PC-3 (cell line): ENCODE results near the gene THTPA. TPM values are rescaled to one million over a fixed set of nuclear protein-coding genes. Genes with fewer than 3 reads are reported as not detected.
A peak's percentile ranks its signal among the peaks of the same experiment; 100 is the strongest.

Experiments
- ATAC-seq: fragments of 200-7000 bp; cut with Tn5 transposase; 2 replicates; pipeline ENCODE4 v1.9.1; 2020; ENCODE audit warnings: mild to moderate bottlenecking, moderate library complexity
- BruUV-seq: library from RNA; stranded (reverse); fragments of 400-500 nt; replicated peaks from 2 replicates; lab custom pipeline; 2021; lab: Mats Ljungman, UMichigan
- CTCF ChIA-PET: fragments of 300-600 bp; sonication (Branson Sonifier 250); formaldehyde crosslinking; loops from one replicate; lab custom pipeline; 2022; ENCODE audit warnings: antibody characterized with exemption; lab: Charles Lee
- POLR2A ChIA-PET: fragments of 300-600 bp; sonication (Branson Sonifier 250); formaldehyde crosslinking; loops from one replicate; lab custom pipeline; 2022; ENCODE audit warnings: antibody characterized with exemption; ENCODE audit not compliant: unreplicated experiment; lab: Charles Lee
- DNase-seq: peaks from one replicate; pipeline ENCODE4 v3.0.0-alpha.2; 2015
- H2AFZ ChIP-seq: fragments of 300-600 bp; sonication (generic); 2 replicates; pipeline ENCODE4 v1.6.0; 2016; ENCODE audit warnings: antibody characterized with exemption, low read length
- H3F3A ChIP-seq: fragments of 300-600 bp; sonication (generic); one replicate; pipeline ENCODE4 v1.6.0; 2017; ENCODE audit warnings: antibody characterized with exemption, low read length, control low read depth, mild to moderate bottlenecking; ENCODE audit not compliant: unreplicated experiment
- H3K27ac ChIP-seq: fragments of 300-600 bp; sonication (generic); 2 replicates; pipeline ENCODE4 v1.5.1; 2016; ENCODE audit warnings: mild to moderate bottlenecking, low read length
- H3K27me3 ChIP-seq: fragments of 300-600 bp; sonication (generic); 2 replicates; pipeline ENCODE4 v1.6.1; 2016; ENCODE audit warnings: low read length, mixed read lengths
- H3K36me3 ChIP-seq: fragments of 300-600 bp; sonication (generic); 2 replicates; pipeline ENCODE4 v1.6.1; 2016; ENCODE audit warnings: low read depth, mixed run types, low read length, mixed read lengths
- H3K4me1 ChIP-seq: fragments of 300-600 bp; sonication (generic); 2 replicates; pipeline ENCODE4 v1.5.1; 2016; ENCODE audit warnings: low read length; ENCODE audit not compliant: insufficient read depth
- H3K4me2 ChIP-seq: fragments of 300-600 bp; sonication (generic); 2 replicates; pipeline ENCODE4 v1.6.0; 2016; ENCODE audit warnings: low read length
- H3K4me3 ChIP-seq: fragments of 300-600 bp; sonication (generic); 2 replicates; pipeline ENCODE4 v1.5.1; 2016; ENCODE audit warnings: mild to moderate bottlenecking, low read length, mixed read lengths
- H3K79me2 ChIP-seq: fragments of 300-600 bp; sonication (generic); 2 replicates; pipeline ENCODE4 v1.6.1; 2017; ENCODE audit warnings: low read length, mixed read lengths
- H3K9ac ChIP-seq: fragments of 300-600 bp; sonication (generic); 2 replicates; pipeline ENCODE4 v1.6.0; 2016; ENCODE audit warnings: mild to moderate bottlenecking, low read length
- H3K9me2 ChIP-seq: fragments of 300-600 bp; sonication (generic); replicated peaks from 2 replicates; pipeline ENCODE4 v1.6.1; 2016; ENCODE audit warnings: mixed run types, low read length, mixed read lengths
- H3K9me3 ChIP-seq: fragments of 300-600 bp; sonication (generic); 2 replicates; pipeline ENCODE4 v1.6.1; 2016; ENCODE audit warnings: low read length, mixed read lengths
- H4K20me1 ChIP-seq: fragments of 300-600 bp; sonication (generic); 2 replicates; pipeline ENCODE4 v1.6.1; 2016; ENCODE audit warnings: low read length, mixed read lengths
- EZH2 ChIP-seq: fragments of 300-600 bp; sonication (generic); IDR thresholded peaks from one replicate; pipeline ENCODE4 v1.6.1; 2017; ENCODE audit warnings: antibody characterized with exemption, mild to moderate bottlenecking, low read length; ENCODE audit not compliant: unreplicated experiment
- EZH2phosphoT487 ChIP-seq: fragments of 300-600 bp; sonication (generic); IDR thresholded peaks from 2 replicates; pipeline ENCODE4 v1.6.1; 2018; ENCODE audit warnings: mild to moderate bottlenecking, antibody characterized with exemption, low read length, borderline replicate concordance
- intact Hi-C: fragments of 100-400 bp; cut with micrococcal nuclease; formaldehyde crosslinking; loops from 2 replicates; pipeline ENCODE4 v1.9.0; 2023
- total RNA-seq: library from RNA; depleted of rRNA; stranded (reverse); fragments of >200 nt; gene quantifications from 2 replicates; pipeline ENCODE4 v1.2.3, GENCODE V29; 2014
- TF ChIP-seq, protein P1 (sequence below): fragments of 300-600 bp; sonication (generic); conservative IDR thresholded peaks from 2 replicates; pipeline ENCODE4 v1.5.1; 2017; ENCODE audit warnings: antibody characterized with exemption, low read depth, mild to moderate bottlenecking, low read length

THTPA gene
- total RNA-seq, 1 experiment from 2014 or later: 13.0 TPM

DNA sequence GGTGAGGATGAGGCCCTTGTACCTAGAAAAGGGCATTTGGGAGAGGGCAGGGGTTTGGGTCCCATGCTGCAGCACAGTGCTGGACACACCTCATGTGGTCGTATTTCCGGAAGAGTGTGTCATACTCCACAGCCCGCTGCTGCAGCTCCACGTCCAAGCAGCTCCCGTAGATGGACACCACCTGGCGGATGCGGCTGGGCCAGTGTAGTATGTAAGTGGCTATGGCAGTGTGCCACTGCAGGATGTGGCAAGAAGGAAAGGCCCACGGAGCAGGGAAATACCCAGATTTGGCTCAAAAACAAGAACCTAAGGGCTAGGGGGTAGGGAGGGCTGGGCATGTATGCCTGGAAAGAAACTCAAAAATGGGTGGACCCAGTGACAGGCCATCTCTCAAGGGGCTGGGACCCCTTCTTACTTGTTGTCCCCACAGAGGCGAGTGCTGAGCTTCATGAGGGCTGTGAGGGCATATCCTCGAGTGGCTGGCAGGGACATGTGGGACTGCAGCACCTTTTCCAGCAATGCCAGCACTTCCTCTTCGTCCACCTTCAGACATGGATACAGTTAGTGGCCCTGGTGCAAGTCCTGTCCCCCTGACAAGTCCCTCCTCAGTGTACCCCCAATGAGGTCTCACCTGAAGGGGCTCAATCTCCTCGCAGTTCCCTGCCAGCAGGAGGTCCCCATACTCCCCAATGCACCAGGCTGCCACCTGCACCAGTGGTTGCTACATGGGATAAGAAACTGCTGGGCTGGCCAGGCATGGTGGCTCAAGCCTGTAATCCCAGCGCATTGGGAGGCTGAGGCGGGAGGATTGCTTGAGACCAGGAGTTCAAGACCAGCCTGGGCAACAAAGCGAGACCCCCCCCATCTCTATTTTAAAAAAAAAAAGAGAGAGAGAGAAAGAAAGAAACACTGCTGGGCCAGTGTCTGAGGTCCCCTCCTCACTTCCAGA is 6.1 kb downstream of the THTPA start:
- 0 out of 2 replicates have a peak overlapping the region, but pooled peaks have one; percentile 7 for H2AFZ ChIP-seq
- no peaks in the 10 kb centered on the region for H3K9me2 ChIP-seq
- ChIA-PET POLR2A (no interaction called here), CTCF (interaction anchor here (0.6 to 0.8 kb wide), 2 partner anchors 18 to 84 kb away, joined by 4 to 6 read pairs; no protein-coding TSS in a partner anchor)
- H3K4me3 ChIP-seq: no peak overlapping the region
- no peaks in the 10 kb centered on the region for H3K9me3 ChIP-seq
- no peaks in the 10 kb centered on the region for H3K27me3 ChIP-seq
- no peak overlapping the region; the same call in 1 of the 2 replicates for H3K9ac ChIP-seq
- H4K20me1 ChIP-seq: no peaks in the 10 kb centered on the region
- peaks cover 30% of the 10 kb centered on the region for H3K4me1 ChIP-seq
- H3F3A ChIP-seq: no peaks in the 10 kb centered on the region
- BruUV-seq: no TSS peak
- intact Hi-C loops: loop anchor here (1.0 kb wide), 1 partner anchor 84 kb away; no protein-coding TSS in a partner anchor
- H3K4me2 ChIP-seq: peak overlapping the region; percentile 34; the same call in 1 of the 2 replicates
- peaks cover 12% of the 10 kb centered on the region for H3K36me3 ChIP-seq
- peak overlapping the region; percentile 62 for H3K27ac ChIP-seq
- DNase-seq (peak; percentile 74), ATAC-seq (peak; percentile 79)
- H3K79me2 ChIP-seq: peaks cover 25% of the 10 kb centered on the region
- no peak for TF ChIP-seq EZH2
- no peak for TF ChIP-seq EZH2phosphoT487
- TF ChIP-seq, protein P1, sequence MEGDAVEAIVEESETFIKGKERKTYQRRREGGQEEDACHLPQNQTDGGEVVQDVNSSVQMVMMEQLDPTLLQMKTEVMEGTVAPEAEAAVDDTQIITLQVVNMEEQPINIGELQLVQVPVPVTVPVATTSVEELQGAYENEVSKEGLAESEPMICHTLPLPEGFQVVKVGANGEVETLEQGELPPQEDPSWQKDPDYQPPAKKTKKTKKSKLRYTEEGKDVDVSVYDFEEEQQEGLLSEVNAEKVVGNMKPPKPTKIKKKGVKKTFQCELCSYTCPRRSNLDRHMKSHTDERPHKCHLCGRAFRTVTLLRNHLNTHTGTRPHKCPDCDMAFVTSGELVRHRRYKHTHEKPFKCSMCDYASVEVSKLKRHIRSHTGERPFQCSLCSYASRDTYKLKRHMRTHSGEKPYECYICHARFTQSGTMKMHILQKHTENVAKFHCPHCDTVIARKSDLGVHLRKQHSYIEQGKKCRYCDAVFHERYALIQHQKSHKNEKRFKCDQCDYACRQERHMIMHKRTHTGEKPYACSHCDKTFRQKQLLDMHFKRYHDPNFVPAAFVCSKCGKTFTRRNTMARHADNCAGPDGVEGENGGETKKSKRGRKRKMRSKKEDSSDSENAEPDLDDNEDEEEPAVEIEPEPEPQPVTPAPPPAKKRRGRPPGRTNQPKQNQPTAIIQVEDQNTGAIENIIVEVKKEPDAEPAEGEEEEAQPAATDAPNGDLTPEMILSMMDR: peak; percentile 29; the same call in 1 of the 2 replicates

DNA sequence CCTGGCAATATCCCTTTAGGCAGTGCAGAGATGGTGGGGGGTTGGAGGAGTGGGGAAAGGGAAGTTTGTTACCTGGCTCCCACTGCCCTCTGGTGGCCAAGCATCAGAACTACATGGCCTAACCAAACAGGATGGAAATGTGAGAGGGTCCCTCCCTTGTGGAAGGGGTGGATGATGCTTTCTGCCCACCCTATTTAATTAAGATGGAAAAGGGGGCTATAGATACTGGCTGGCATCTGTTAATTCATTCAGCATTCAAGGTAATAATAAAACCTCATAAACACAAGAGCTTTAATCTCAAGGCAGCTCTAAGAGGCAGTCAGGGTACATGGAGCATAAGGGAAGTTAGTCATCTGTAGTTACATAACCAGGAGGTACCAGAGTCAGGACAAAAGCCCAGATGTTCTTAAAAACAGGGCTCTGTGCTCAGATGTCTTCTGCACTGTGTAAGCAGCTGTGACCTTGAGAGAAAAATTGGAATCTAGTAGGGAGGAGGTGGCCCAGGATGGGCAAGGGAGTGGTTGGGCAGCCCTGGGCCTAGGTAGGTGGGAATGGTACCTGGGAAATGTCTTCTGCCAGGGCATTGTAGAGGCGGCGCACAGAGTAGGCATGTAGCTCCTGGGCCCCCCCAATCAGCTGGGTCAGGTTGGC is 6.9 kb downstream of the THTPA start:
- Histone ChIP-seq H3K9me2 (no peaks in the 10 kb centered on the region), H3K27me3 (no peaks in the 10 kb centered on the region), H3K27ac (no peak overlapping the region), H3F3A (no peaks in the 10 kb centered on the region), H3K4me2 (no peak overlapping the region), H3K36me3 (peaks cover 12% of the 10 kb centered on the region), H3K4me3 (no peak overlapping the region), H4K20me1 (no peaks in the 10 kb centered on the region), H2AFZ (no peak overlapping the region), H3K79me2 (peaks cover 17% of the 10 kb centered on the region), H3K9ac (no peak overlapping the region), H3K9me3 (no peaks in the 10 kb centered on the region), H3K4me1 (peaks cover 22% of the 10 kb centered on the region)
- ChIA-PET POLR2A (no interaction called here), CTCF (no interaction called here)
- intact Hi-C loops: loop anchor here (1.0 kb wide), 1 partner anchor 85 kb away; no protein-coding TSS in a partner anchor
- TF ChIP-seq, protein P1: peak; percentile 93
- TF ChIP-seq EZH2: no peak
- DNase-seq (peak; percentile 65), ATAC-seq (no peak)
- BruUV-seq: no TSS peak
